C4-2B (cell line): ENCODE results near the gene SFMBT2.
"Not testable (repeated sequence)": the region's sequence is repeated elsewhere in the genome, so short reads cannot be mapped to it uniquely, and the experiment has no call there.

Experiments
- H3K27ac ChIP-seq: fragments of 450-650 bp; 2 replicates; pipeline ENCODE4 v1.5.1; 2017
- ZFX ChIP-seq: fragments of 450-650 bp; IDR thresholded peaks from 2 replicates; pipeline ENCODE4 v1.6.1; 2017
- TF ChIP-seq, protein P1 (sequence below): fragments of 450-650 bp; conservative IDR thresholded peaks from 2 replicates; pipeline ENCODE4 v1.5.1; 2017; ENCODE audit warnings: mild to moderate bottlenecking

SFMBT2 gene

DNA sequence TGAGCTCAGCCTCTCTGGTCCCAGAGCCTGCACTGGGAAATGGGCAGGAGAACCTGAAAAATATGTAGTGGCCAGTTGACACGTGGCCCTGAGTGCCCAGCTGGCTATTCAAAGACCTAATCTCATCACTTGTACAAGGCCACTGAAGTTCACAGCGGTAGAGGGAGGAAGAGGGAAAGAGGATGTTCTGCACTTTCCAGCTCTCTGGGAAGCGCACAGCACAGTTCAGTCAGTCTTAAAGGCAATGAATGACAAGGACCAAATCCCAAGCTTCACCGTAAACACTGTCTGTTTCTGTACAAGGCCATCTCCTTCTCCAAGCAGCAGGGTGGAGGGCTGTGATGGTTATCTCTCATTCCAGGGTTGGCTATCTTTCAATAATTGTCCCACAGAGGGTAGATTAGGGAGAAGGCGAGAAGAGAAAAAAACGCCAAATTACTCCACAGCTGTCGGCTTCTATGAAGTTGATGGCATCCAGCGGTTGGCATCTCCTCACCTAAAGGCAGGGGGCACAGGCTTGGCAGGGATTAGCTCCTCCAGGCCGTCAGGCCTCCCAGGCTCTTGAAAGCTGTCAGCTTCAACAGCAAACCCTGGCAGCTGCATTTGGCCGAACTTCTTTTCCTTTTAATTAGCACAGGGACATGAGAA lies 10.6 kb downstream of the SFMBT2 start:
- no peak for TF ChIP-seq ZFX
- TF ChIP-seq, protein P1, sequence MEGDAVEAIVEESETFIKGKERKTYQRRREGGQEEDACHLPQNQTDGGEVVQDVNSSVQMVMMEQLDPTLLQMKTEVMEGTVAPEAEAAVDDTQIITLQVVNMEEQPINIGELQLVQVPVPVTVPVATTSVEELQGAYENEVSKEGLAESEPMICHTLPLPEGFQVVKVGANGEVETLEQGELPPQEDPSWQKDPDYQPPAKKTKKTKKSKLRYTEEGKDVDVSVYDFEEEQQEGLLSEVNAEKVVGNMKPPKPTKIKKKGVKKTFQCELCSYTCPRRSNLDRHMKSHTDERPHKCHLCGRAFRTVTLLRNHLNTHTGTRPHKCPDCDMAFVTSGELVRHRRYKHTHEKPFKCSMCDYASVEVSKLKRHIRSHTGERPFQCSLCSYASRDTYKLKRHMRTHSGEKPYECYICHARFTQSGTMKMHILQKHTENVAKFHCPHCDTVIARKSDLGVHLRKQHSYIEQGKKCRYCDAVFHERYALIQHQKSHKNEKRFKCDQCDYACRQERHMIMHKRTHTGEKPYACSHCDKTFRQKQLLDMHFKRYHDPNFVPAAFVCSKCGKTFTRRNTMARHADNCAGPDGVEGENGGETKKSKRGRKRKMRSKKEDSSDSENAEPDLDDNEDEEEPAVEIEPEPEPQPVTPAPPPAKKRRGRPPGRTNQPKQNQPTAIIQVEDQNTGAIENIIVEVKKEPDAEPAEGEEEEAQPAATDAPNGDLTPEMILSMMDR, result no peak
- no peak overlapping the region for H3K27ac ChIP-seq

DNA sequence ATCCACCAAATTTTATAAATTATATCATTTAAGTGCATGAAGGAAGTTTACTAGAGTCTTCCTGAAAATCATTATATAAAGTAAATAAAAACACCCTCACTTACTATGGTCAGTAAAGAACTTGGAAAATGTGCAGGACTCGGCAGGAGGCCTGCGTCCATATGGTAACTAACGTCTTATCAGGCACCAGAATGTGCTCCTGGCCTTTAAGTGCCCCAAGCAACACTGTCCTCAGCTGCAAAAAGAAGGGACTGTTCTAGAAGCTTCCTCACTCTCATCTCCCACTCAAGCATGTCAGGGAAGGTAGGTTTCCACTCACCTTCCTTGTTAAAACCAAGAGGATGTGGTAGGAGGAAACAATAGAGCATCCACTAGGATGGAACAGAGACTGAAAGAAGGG lies 11.3 kb downstream of the SFMBT2 start:
- no peak overlapping the region for H3K27ac ChIP-seq
- no peak for TF ChIP-seq ZFX
- TF ChIP-seq, protein P1, result no peak

DNA sequence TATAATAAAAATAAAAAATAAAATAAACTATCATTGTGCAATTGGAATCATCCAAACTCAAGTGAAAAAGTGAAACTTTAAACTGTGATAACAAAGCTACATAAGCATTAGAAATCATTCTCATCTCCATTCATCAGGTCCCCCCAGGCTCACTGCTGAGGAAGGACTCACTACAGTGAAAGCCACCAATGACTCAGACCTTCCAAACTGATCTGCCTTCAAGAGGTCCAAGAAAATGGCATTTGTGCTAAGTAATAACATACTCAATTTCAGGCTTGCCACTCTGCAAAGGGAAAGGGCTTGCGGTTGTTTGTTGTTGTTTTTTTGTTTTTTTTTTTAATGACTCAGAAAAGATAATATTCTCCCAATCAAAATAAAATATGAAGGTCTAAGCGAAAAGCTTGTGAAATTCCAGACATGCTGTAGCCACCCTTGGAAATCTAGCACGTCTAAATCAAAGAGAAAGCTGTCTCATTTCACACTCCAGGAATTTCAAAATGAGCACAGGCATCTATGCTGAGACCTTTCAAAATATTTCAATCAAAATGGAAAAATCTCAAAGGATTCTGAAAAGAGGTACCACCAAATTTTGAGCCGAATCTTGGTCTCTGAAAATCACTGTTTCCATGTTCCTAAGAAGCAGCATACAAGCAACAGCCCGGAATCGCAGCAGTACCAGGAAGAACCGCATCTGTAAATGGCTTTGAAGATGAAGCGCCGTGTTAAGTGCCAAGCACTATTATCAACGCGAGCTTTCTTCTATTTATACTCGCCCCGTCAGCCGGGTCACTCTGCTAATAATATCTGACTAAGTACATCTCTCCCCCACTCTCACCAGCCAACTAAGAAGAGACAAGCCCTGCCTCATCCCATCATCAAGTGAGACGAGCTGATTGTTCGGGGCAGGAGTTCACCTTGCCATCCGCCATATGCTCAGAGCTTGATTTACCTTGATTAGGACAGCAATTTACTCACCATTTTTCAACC lies 13.5 kb downstream of the SFMBT2 start:
- no peak overlapping the region for H3K27ac ChIP-seq
- TF ChIP-seq ZFX, result no peak
- TF ChIP-seq, protein P1, result no peak

DNA sequence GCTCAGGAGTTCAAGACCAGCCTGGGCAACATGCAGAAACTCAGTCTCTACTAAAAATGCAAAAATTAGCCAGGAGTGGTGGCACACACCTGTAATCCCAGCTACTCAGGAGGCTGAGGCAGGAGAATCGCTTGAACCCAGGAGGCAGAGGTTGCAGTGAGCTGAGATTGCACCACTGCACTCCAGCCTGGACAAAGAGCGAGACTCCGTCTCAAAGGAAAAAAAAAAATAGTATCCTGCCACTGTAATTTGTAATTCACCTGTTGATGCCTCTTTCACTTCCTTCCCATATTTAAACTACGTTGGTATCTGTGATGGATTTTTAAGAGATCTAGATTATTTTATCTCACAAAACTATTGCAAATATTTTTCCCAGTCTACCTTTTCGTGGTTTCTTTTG lies 18.5 kb downstream of the SFMBT2 start:
- H3K27ac ChIP-seq, result not testable (repeated sequence)

DNA sequence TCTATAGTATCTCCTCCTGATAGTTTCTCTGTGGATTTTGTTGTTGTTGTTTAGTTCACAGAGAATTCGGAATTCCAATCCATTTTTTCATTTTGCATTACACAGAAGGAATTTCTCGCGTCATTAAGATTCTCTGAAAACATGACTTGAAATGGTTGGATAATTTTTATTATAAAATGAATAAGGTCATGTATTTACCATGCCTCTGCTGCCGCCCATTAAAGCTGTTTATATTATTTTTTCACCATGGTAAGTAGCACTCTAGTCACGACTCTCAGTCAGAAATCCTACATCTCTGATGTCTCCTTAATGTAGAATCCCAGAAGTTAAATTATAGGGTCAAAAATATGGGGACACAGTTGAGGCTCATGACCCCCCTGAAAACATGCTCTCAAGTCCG lies 19.1 kb downstream of the SFMBT2 start:
- no peak overlapping the region for H3K27ac ChIP-seq
- no peak for TF ChIP-seq ZFX
- TF ChIP-seq, protein P1, result no peak

DNA sequence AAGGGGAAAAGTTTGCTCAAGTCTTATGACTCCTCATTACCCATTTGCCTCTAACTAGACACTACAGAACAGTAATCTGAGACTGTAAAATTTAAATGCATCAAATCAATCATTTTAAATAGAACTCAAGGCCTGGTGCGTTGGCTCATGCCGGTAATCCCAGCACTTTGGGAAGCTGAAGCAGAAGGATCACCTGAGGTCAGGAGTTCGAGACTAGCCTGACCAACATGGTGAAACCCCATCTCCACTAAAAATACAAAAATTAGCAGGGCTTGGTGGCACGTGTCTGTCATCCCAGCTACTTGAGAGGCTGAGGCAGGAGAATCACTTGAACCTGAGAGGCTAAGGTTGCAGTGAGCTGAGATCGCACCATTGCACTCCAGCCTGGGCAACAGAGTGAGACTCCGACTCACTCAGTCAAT lies 20.1 kb downstream of the SFMBT2 start:
- not testable (repeated sequence) for H3K27ac ChIP-seq

DNA sequence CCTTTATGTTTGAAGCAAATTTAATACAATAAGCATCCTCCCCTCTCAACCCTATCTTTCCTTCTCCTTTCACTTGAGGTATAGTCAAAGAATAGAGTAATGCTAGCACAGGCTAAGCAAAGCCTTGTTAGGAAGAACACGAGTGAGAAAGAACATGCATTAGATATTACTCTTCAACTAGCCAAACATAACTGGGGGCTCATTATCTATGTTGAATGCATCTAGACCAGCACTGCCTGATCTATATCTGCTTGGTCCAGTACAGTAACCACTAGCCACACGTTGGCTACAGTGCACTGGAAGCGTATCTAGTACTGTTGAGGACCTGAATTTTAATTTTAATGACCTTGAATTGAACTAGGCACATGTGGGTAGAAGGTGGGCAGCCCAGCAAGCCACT lies 21.0 kb downstream of the SFMBT2 start:
- H3K27ac ChIP-seq, result no peak overlapping the region
- no peak for TF ChIP-seq ZFX
- TF ChIP-seq, protein P1, result no peak

DNA sequence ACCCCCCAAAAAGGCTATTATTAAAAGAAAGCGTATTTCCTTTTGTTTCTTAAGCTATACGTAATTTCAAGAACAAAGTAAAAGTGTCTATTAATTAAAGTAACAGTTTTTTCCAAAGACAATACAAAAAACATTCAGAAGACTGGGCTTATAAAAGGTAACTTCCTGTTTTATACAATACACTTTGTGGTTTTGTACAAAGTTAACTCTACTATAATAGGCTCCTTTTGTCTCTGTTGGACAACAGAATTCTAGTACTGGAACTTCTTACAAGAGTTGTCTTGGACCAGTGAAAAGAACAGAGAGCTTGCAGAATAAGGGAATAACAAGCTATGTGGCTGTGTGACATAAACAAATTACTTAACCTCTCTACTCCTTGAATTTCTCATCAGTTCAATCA lies 21.5 kb downstream of the SFMBT2 start:
- no peak overlapping the region for H3K27ac ChIP-seq
- TF ChIP-seq, protein P1, result no peak
- TF ChIP-seq ZFX, result no peak
